HepG2 (cell line): ENCODE measurements around the gene KRTAP10-9. TPM values are rescaled to one million over a fixed set of nuclear protein-coding genes. Genes with fewer than 3 reads are reported as not detected.

Source experiments
- FOXK1 ChIP-seq: sonication (generic); formaldehyde crosslinking; IDR thresholded peaks from 2 replicates; pipeline ENCODE4 v1.4.0; 2020; ENCODE audit warnings: low read depth, missing genetic modification reagents, borderline replicate concordance
- ZNF615 ChIP-seq: sonication (generic); formaldehyde crosslinking; IDR thresholded peaks from 2 replicates; pipeline ENCODE4 v1.5.0; 2020; ENCODE audit warnings: mild to moderate bottlenecking, missing genetic modification reagents, borderline replicate concordance
- ZNF775 ChIP-seq: sonication (generic); formaldehyde crosslinking; IDR thresholded peaks from 2 replicates; pipeline ENCODE4 v1.4.0; 2020; ENCODE audit warnings: missing genetic modification reagents, mild to moderate bottlenecking, moderate library complexity, borderline replicate concordance
- polyA plus RNA-seq, 8 experiments: library from polyadenylated mRNA; depleted of rRNA in 3 of 8; stranded (reverse) in 7 of 8; unstranded in 1 of 8; fragments of >200 nt; fragmentation: Illumina TruSeq in 4 of 8; extraction: Trizol in 4 of 8; gene quantifications; 2 replicates each; pipeline versions ENCODE4 v1.2.1 to v1.2.3, GENCODE V29; 2011 to 2016; ENCODE audit warnings: low read depth in 4 of 8, missing spikeins in 1 of 8, mixed read lengths in 1 of 8; ENCODE audit not compliant: insufficient read depth in 1 of 8
- total RNA-seq, 5 experiments: library from RNA; depleted of rRNA; stranded (reverse); fragments of >200 nt; fragmentation: Illumina TruSeq; extraction: Trizol; gene quantifications; 2 replicates each; pipeline ENCODE4 v1.2.3, GENCODE V29; 2016; ENCODE audit warnings: low read depth in 1 of 5
- TF ChIP-seq, protein P1 (sequence below): sonication (generic); formaldehyde crosslinking; IDR thresholded peaks from 2 replicates; pipeline ENCODE4 v1.4.0; 2020; ENCODE audit warnings: missing genetic modification reagents, borderline replicate concordance
- TF ChIP-seq, protein P2 (sequence below): sonication (generic); formaldehyde crosslinking; IDR thresholded peaks from 2 replicates; pipeline ENCODE4 v1.4.0; 2020; ENCODE audit warnings: missing genetic modification reagents
- TF ChIP-seq, protein P3 (sequence below): sonication (generic); formaldehyde crosslinking; IDR thresholded peaks from 2 replicates; pipeline ENCODE4 v1.4.0; 2020; ENCODE audit warnings: missing genetic modification reagents
- TF ChIP-seq, protein P4 (sequence below): sonication (generic); formaldehyde crosslinking; IDR thresholded peaks from 2 replicates; pipeline ENCODE4 v1.5.0; 2020; ENCODE audit warnings: mild to moderate bottlenecking, missing genetic modification reagents, borderline replicate concordance
- TF ChIP-seq, protein P5 (sequence below): IDR thresholded peaks from 2 replicates; pipeline ENCODE4 v1.6.1; 2016; ENCODE audit warnings: low read depth, missing genetic modification reagents, missing compliant biosample characterization

The KRTAP10-9 gene
- total and polyA plus RNA-seq, 2 of the 13 experiments (the other 11 are each of a cell fraction or from before 2014, with no cell fraction given): not detected

DNA sequence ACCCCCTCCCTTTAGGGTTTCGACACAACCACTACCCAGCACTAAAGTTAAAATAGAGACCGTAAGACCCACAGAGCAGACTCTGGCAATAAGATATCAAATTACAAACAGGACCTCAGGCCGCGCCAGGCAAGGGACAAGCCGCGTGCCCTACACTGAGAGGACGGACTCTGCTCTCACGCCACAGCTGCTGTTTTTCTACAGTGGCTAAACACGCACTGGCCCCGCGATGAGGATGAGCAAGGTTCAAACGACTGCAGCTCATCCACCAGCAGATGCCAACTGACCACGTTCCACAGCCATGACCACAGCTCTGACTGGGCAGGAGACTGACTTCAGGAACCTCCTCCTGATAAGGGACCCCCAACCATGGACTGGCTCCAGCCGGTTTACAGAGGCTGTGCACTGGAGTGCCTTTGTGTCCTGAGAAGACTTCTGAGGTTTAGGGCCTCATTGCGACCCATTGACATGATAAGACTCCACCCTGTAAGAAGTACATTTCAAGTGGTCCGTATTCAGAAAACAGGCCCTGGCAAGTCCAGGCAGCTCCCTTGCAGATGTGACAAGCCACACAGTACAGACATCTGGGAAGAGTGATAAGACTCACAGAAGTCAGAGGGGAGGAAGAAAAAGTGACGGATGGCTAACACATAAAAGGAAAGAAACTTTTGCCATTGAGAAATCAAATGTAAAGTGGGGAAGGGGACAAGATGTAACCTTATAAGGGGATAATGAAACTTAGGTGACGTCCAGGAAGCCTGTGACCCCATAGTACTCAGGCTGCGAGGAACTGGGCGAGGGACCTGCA lies 33.1 kb upstream of the KRTAP10-9 start (continued):
- TF ChIP-seq, protein P1, sequence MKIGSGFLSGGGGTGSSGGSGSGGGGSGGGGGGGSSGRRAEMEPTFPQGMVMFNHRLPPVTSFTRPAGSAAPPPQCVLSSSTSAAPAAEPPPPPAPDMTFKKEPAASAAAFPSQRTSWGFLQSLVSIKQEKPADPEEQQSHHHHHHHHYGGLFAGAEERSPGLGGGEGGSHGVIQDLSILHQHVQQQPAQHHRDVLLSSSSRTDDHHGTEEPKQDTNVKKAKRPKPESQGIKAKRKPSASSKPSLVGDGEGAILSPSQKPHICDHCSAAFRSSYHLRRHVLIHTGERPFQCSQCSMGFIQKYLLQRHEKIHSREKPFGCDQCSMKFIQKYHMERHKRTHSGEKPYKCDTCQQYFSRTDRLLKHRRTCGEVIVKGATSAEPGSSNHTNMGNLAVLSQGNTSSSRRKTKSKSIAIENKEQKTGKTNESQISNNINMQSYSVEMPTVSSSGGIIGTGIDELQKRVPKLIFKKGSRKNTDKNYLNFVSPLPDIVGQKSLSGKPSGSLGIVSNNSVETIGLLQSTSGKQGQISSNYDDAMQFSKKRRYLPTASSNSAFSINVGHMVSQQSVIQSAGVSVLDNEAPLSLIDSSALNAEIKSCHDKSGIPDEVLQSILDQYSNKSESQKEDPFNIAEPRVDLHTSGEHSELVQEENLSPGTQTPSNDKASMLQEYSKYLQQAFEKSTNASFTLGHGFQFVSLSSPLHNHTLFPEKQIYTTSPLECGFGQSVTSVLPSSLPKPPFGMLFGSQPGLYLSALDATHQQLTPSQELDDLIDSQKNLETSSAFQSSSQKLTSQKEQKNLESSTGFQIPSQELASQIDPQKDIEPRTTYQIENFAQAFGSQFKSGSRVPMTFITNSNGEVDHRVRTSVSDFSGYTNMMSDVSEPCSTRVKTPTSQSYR (CRISPR knock-in tag): peak; percentile 39; the same call in 1 of the 2 replicates
- TF ChIP-seq, protein P2, sequence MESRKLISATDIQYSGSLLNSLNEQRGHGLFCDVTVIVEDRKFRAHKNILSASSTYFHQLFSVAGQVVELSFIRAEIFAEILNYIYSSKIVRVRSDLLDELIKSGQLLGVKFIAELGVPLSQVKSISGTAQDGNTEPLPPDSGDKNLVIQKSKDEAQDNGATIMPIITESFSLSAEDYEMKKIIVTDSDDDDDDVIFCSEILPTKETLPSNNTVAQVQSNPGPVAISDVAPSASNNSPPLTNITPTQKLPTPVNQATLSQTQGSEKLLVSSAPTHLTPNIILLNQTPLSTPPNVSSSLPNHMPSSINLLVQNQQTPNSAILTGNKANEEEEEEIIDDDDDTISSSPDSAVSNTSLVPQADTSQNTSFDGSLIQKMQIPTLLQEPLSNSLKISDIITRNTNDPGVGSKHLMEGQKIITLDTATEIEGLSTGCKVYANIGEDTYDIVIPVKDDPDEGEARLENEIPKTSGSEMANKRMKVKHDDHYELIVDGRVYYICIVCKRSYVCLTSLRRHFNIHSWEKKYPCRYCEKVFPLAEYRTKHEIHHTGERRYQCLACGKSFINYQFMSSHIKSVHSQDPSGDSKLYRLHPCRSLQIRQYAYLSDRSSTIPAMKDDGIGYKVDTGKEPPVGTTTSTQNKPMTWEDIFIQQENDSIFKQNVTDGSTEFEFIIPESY (CRISPR knock-in tag): no peak
- no peak for TF ChIP-seq ZNF775 (CRISPR knock-in tag)
- TF ChIP-seq, protein P3, sequence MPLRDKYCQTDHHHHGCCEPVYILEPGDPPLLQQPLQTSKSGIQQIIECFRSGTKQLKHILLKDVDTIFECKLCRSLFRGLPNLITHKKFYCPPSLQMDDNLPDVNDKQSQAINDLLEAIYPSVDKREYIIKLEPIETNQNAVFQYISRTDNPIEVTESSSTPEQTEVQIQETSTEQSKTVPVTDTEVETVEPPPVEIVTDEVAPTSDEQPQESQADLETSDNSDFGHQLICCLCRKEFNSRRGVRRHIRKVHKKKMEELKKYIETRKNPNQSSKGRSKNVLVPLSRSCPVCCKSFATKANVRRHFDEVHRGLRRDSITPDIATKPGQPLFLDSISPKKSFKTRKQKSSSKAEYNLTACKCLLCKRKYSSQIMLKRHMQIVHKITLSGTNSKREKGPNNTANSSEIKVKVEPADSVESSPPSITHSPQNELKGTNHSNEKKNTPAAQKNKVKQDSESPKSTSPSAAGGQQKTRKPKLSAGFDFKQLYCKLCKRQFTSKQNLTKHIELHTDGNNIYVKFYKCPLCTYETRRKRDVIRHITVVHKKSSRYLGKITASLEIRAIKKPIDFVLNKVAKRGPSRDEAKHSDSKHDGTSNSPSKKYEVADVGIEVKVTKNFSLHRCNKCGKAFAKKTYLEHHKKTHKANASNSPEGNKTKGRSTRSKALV: peak; percentile 77; the same call in 1 of the 2 replicates
- TF ChIP-seq ZNF615: no peak
- TF ChIP-seq, protein P4, sequence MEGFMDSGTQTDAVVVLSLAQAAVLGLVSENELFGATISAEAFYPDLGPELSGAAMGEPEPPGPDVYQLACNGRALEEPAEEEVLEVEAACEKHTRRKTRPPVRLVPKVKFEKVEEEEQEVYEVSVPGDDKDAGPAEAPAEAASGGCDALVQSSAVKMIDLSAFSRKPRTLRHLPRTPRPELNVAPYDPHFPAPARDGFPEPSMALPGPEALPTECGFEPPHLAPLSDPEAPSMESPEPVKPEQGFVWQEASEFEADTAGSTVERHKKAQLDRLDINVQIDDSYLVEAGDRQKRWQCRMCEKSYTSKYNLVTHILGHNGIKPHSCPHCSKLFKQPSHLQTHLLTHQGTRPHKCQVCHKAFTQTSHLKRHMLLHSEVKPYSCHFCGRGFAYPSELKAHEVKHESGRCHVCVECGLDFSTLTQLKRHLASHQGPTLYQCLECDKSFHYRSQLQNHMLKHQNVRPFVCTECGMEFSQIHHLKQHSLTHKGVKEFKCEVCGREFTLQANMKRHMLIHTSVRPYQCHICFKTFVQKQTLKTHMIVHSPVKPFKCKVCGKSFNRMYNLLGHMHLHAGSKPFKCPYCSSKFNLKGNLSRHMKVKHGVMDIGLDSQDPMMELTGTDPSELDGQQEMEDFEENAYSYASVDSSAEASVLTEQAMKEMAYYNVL (CRISPR knock-in tag): no peak
- no peak for TF ChIP-seq FOXK1
- TF ChIP-seq, protein P5, sequence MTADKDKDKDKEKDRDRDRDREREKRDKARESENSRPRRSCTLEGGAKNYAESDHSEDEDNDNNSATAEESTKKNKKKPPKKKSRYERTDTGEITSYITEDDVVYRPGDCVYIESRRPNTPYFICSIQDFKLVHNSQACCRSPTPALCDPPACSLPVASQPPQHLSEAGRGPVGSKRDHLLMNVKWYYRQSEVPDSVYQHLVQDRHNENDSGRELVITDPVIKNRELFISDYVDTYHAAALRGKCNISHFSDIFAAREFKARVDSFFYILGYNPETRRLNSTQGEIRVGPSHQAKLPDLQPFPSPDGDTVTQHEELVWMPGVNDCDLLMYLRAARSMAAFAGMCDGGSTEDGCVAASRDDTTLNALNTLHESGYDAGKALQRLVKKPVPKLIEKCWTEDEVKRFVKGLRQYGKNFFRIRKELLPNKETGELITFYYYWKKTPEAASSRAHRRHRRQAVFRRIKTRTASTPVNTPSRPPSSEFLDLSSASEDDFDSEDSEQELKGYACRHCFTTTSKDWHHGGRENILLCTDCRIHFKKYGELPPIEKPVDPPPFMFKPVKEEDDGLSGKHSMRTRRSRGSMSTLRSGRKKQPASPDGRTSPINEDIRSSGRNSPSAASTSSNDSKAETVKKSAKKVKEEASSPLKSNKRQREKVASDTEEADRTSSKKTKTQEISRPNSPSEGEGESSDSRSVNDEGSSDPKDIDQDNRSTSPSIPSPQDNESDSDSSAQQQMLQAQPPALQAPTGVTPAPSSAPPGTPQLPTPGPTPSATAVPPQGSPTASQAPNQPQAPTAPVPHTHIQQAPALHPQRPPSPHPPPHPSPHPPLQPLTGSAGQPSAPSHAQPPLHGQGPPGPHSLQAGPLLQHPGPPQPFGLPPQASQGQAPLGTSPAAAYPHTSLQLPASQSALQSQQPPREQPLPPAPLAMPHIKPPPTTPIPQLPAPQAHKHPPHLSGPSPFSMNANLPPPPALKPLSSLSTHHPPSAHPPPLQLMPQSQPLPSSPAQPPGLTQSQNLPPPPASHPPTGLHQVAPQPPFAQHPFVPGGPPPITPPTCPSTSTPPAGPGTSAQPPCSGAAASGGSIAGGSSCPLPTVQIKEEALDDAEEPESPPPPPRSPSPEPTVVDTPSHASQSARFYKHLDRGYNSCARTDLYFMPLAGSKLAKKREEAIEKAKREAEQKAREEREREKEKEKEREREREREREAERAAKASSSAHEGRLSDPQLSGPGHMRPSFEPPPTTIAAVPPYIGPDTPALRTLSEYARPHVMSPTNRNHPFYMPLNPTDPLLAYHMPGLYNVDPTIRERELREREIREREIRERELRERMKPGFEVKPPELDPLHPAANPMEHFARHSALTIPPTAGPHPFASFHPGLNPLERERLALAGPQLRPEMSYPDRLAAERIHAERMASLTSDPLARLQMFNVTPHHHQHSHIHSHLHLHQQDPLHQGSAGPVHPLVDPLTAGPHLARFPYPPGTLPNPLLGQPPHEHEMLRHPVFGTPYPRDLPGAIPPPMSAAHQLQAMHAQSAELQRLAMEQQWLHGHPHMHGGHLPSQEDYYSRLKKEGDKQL (CRISPR knock-in tag): no peak
